GM19193 (cell line): ENCODE results near the gene WDR45.

Experiments
- POLR2A ChIP-seq: IDR thresholded peaks from 4 replicates; pipeline ENCODE4 v1.6.1; 2011; ENCODE audit not compliant: insufficient read depth, insufficient read length; ENCODE audit errors: extremely low read depth

WDR45 gene

DNA sequence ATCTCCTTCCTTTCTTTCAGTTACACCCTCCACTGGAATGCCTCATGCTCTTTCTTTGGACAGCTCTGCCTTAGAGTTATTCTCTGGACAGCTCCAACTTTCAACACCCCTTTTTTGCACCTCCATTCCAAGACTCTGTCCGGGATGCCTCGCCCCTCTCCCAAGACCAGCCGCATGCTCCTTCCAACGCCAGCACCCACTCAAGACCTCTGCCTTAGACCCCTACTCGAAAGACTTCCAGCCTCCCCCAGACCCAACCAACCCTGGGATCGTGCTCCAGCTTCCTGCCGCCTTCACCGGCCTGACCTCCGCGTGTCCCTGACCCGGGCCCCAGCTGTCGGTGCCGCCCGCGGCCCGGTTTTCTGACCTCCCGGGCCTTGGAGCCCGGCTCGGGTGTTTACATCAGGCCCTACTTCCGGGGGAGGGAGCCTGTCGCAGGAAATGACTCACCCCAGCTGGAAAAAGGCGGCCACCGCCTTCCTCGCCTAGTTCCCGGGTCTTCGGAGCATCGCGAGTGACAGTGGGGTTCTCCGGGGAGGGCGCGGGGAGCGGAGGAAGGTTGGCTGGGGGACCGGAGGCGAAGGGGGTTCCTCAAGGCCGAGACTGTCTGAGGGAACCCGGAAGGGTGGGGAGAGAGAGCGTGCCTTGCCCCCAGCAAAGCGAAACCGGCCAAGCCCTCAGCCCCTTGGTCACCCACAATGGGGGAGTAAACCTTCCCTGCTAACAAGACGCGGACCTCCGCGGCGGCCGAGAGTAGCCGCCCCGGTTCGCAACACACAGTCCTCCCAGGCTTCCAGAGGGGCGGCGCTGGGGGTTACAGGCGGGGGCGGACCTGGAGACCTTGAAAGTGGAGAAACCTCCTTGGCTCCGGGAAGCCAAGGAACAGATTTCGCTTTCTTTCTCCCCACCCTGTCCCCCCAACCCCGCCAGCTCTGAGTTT, at the start of gene WDR45:
Gene WDR45, minus strand, starts transcription at position 399 of the 940 bp plus-strand sequence. CDS start 1,792 bp downstream, outside the sequence.
- TF ChIP-seq POLR2A, result peak; percentile 55

DNA sequence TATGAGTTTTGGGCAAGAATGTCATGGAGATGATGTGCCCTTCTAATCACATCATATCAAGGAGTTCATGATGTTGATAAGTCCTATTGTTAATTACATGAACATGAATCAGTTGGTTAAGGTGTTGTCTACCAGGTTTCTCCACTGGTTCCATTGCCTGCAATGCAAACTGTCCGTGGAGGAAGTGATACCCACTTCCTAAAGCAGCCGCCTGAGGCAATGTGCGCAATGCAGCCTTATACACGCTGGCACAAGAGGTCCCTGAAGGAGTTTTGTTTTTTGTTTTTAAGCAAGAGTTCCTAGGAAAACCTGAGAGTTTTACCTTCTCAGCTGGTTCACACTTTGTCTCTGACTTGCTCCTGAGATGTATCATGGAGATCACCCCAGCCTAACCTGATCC, 49.7 kb upstream of the WDR45 start:
- no peak for TF ChIP-seq POLR2A

DNA sequence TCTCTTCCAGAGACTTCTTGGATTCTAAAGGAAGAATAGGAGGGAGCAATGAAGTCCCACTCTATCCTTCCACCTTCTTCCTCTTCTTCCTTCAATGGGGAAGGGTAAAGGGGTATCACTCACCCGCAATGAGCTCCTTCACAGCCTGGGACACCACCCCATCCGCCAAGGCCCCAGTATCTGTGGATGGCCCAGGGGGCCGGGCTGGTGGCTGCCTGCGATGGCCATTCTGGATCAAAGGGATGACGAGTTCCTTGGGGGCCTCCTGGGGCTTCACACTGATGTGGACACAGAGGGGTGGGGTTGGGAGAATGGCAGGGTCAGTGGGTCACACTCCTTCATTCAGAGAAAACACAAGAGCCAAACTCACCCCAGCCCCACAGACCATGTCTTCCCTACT, 42.8 kb upstream of the WDR45 start:
- TF ChIP-seq POLR2A, result no peak

DNA sequence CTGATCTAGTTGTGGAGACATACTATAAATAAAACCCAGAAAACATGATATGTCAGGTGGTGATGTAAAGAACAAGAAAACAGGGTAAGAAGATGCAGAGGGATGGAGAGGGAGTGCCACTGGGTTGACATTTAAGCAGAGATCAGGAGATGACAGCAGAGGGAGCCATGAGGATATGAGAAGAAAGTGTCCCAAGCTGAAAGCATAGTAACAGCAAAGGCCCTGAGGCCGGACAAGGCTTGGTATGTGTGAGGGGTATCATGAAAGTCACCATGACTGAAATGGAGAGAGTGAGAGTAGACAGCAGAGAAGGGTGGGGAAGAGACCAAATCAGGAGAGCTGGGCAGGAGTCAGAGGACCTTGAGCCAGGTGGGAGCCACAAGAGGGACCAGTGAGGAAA, 40.4 kb upstream of the WDR45 start:
- no peak for TF ChIP-seq POLR2A

DNA sequence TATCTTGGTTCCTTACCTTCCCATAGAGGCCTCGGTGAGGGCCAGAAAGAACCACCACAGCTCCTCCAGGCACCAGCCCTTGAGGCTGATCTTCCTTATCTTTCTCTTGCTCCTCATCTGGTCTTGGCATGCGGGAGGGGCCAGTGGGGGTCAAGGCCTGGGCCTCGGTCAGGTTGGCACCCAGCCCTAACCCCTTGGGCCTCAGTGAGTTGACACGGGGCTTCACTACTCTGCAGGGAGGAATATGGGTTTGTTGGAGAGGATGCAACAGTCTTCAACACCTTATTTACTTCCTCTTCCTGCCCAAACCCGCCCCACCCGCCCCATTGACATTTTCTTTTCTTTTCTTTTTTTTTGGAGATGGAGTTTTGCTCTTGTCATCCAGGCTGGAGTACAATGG, 37.9 kb upstream of the WDR45 start:
- no peak for TF ChIP-seq POLR2A

DNA sequence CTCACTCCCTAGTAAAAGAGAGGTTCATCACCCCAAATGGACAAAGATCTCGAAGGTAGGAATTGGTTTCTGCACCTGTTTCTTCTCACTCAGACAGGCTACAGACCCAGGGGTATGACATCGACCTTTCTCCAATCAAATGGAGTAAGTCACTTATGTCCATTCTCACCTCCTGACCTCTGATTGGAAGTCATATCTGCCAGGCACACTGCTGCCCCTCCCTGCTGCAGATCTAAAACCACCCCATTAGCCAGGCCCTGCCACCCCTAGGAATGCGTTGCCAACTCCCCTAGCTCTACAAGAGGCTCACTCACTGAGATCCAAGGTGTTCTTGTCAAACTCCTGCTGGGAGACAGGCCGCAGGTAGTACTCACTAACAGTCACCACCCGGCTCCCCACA, 37.0 kb upstream of the WDR45 start:
- TF ChIP-seq POLR2A, result no peak

DNA sequence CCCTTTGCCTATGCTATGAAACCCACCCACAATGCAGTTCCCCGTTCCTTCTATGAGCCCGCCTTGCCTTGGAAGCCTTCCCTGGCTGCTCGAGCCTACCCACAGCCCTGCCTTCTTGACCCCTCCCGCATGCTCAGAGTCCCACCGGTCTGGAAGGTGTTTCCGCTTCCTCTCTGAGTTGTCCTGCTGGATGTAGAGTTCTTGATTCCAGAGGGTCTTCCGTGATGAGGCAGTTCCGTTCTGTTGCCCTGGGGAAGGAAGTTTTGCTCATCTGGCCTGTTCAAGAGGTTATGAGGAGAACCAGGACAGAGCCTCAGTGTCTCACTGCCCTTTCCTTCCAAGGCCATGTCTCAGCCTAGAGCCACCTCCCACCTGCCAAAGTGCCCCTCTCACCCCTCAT, 36.4 kb upstream of the WDR45 start:
- no peak for TF ChIP-seq POLR2A

DNA sequence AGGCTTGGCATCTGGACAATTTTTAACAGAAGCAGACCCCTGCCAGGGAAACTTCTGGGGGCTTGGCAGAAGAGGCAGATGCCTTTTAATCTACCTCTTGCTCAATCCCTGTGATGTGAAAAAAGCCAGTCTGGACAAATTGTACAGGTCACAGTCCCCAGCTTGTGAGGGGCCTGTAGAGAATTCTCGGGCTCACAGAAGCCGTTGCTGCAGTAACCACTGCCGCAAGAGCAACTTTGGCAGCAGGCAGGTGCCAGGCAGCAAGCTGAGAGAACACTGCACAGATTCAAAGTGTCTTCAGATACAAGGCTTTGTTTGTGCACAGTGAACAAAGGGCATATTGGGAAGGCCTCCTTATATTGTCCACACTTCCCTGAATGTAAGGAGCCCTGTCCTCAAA, 32.1 kb upstream of the WDR45 start:
- no peak for TF ChIP-seq POLR2A

DNA sequence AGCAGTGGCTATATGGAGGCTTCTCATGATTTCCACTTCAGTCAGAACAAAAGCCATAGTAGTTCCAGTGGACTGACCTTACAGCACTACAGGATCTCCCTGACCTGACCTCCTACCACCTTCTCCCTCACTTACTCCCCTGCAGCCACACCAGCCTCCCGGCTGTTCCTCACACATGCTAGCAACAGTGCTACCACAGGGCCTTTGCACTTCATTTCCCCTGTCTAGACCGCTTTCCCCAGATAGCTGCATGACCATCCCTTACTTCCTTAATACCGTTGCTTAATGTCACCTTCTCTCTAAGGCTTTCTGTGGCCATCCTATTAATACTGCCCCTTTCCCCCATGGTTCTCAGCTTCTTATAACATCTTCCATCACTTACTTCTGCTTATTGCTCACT, 30.7 kb upstream of the WDR45 start:
- TF ChIP-seq POLR2A, result no peak

DNA sequence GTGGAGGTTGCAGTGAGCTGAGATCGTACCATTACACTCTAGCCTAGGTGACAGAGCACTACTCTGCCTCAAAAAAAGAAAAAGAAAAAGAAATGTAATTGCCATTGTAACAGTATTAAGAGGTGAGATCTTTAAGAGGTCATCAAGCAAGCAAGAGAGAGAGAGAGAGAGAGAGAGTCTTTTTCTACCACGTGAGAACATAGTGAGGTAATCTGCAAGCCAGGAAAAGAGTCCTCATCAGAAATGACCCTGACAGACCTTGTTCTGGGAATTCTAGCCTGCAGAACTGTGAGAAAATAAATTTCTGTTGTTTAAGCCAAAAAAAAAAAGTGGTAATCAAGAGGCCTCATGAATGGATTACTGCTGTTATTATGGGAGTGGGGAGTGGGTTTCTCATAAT, 29.0 kb upstream of the WDR45 start:
- no peak for TF ChIP-seq POLR2A

DNA sequence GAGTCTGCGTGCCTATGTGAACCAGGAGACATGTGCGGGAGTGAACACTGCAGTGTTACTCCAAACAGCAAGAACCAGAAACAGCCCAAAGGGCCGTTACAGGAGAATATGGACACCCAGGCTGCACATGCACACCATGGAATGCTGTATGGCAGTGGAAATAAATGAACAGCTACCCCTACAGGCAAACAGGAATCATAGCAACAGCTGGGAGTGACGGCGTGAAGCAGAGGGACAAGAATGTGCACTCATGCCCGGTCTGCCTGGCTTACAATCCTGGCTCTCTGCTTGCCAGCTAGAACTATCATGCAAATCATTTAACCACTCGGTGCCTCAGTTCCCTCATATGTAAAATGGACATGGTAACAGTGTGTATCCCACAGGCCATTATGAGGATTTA, 27.2 kb upstream of the WDR45 start:
- TF ChIP-seq POLR2A, result no peak

DNA sequence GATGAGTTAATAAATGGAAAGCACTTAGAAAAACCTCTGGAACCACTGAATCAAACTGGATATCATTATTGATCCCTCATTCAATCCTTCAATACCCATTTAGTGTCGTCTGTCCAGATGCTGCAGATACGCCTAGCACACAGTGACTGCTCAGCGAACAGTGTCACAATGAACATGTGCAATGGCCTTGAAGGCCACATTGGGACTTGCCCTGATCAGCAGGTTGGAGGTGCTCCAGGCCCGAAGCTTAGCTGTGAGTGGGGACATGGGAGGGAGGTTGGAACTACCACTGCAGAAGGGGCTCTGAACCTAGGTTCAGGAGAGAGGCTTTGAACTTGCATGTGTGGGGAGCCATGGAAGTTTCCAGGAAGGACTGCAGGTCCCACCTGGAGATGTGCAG, 26.6 kb upstream of the WDR45 start:
- no peak for TF ChIP-seq POLR2A

DNA sequence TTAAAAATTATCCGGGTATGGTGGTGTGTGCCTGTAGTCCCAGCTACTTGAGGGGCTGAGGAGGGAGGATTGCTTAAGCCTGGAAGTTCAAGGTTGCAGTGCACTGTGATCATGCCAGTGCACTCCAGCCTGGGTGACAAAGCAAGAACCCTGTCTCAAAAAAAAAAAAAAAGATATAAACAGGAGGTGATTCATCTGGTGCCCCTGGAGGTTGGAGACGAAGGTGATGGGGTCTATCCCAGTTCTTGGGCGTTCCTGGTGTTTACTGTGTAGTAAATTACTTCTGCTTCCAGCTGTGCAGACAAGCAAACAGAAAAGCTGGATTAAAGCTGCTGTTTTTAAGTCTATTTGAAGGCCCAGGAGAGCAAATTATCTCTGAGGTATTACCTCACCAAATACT, 23.9 kb upstream of the WDR45 start:
- TF ChIP-seq POLR2A, result no peak

DNA sequence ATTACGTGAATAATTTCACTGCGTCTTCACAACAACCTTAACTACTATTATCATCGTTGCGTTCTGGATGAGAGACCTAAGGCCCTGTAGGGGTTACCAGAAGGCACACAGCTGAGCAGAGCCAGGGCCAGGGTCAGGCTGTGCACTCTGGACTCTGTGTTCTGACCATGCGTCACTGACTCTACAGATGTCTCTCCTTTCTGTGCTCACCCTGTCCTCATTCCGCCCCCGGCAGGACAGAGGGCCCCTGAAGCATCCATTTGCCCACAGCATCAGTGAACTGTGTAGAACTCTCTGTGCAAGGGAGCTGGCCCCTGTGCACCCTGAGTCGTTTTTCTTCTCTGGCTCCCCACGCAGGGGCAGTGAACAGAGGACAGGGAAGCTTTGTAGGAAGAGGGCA, 22.5 kb upstream of the WDR45 start:
- TF ChIP-seq POLR2A, result no peak

DNA sequence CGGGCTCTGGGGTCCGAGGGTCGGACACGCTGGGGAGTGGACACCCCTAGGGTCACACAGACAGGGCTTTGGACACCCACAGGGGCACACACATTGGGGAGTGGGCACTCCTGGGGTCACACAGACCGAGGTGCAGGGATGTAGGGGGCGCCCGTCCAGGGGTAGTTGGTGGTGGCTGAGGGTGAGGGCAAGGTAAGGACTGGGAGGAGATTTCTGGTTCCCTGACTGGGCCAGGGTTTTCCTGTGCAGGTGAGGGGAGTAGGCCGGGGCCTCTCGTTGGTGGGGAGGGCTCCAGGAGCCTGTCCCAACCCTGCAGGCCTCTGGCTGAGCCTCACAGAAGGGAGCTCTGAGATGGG, 21.9 kb upstream of the WDR45 start:
- TF ChIP-seq POLR2A, result no peak

DNA sequence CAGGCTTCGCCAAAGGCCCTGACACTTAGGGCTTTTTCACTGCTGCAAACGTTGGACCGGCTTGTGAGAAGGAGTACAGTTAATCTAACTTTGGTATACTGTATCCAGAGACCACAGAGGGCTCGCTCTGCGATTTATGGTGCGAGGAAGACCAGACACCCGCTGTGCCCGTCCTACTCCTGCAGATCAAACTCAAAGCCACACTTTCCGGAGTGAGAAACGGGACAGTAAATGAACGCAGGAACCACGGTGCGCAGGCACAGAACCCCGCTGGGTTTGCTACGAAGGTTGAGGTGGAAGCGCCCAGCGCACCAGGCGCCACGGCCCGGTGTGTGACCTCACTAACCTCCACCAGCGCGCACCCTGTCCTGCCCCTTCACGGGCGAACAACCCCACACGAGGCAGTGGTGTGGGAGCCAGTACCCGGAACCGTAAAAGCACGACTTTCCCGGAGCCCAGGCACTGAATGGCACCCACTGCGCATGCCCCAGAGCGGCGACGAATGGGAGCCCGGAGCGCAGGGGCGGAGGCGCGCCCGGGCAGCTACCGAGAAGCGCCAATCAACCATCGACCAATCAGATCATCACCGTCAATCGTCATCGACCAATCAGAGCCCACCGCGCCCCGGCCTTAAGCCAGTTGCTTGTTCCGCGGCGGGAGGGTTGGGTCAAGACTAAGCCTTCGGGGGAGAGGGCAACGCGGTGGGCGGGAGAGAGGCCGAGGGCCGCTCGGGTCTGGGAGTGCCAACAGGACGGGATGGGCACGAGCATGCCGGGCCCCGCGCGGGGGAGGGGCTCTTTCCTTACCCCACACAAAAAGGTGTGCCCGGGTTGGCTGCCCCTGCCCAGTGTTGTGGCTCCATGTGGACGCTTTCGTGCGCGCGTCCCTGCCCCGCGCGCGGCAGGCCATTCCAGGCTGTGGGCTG, 21.3 kb upstream of the WDR45 start:
- TF ChIP-seq POLR2A, result peak; percentile 72

DNA sequence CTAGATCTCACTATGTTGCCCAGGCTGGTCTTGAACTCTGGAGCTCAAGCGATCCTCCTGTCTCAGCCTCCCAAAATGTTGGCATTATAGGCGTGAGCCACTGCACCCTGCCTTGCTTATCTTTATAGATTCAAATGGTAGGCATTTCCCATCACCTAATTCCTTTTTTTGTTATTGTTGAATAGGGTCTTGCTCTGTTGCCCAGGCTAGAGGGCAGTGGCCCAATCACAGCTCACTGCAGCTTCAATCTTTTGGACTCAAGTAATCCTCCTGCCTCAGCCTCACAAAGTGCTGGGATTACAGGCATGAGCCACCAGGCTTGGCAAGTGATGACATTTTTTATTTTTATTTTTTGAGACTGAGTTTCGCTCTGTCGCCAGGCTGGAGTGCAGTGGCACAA, 16.7 kb upstream of the WDR45 start:
- TF ChIP-seq POLR2A, result no peak

DNA sequence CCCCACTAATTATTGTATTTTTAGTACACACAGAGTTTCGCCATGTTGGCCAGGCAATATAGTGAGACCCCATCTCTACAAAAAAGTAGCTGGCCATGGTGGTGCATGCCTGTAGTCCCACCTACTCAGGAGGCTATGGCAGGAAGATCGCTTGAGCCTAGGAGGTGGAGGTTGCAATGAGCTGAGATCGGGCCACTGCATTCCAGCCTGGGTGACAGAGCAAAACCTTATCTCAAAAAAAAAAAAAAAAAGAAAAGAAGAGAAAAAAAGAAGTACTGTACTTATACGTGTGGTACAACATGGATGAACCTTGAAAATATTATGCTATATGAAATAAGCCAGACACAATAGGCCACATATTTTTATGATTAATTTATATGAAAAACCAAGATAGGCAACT, 9.9 kb upstream of the WDR45 start:
- no peak for TF ChIP-seq POLR2A
